NCI-H774 (cell line): ENCODE data around the gene TRIP10.
"Not testable (repeated sequence)": the region's sequence is repeated elsewhere in the genome, so short reads cannot be mapped to it uniquely, and the experiment has no call there.

Experiments
- DNase-seq: peaks from one replicate; lab custom pipeline; 2025; lab: John Stamatoyannopoulos, UW

The TRIP10 gene

DNA sequence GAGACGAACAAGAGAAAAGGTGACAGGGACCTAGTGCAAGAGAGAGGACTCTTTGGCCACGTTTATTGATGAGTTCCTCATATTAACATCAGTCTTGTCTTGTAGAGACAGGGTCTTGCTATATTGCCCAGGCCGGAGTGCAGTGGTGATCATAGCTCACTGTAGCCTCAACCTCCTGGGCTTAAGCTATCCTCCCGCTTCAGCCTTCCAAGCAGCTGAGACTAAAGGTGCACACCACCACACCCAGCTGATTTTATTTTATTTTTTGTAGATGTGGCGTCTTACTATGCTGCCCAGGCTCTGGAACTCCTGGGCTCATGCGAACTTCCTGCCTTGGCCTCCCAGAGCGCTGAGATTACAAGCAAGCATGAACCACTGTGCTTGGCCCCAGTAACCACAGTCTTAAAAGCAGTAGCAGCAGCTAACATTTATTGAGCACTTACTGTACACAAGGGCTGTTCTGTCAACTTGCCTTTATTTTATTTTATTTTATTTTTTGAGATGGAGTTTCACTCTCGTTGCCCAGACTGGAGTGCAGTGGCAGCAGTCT, 28.8 kb downstream of the TRIP10 start:
- no peak for DNase-seq

- DNase-seq, result no peak
Measured at GRCh38 chr19:6769006-6769619, 29.6 kb downstream of the TRIP10 start.

DNA sequence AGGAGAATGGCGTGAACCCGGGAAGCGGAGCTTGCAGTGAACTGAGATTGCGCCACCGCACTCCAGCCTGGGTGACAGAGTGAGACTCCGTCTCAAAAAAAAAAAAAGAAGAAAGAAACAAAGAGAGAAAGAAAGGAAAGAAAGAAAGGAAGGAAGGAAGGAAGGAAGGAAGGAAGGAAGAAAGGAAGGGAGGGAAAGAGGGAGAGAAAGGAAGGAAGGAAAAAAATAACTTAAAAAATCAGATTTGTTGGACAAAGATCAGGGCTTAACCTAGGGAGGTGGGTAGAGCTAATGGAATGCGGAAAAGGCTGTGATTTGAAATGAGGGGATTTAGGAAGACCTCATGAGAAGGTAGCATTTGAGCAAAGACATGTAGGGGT, 32.2 kb downstream of the TRIP10 start:
- DNase-seq, result not testable (repeated sequence)

GRCh38 chr19:6772028-6772865, 32.8 kb downstream of the TRIP10 start, which contains the start of gene VAV1:
Gene VAV1, plus strand, starts transcription at chr19:6772708. Its CDS starts 100 bp downstream, at chr19:6772808.
- peak; percentile 13 for DNase-seq

- no peak for DNase-seq
Measured at GRCh38 chr19:6772866-6773322, 33.4 kb downstream of the TRIP10 start.

GRCh38 chr19:6773323-6773931, 33.9 kb downstream of the TRIP10 start:
- DNase-seq, result no peak

DNA sequence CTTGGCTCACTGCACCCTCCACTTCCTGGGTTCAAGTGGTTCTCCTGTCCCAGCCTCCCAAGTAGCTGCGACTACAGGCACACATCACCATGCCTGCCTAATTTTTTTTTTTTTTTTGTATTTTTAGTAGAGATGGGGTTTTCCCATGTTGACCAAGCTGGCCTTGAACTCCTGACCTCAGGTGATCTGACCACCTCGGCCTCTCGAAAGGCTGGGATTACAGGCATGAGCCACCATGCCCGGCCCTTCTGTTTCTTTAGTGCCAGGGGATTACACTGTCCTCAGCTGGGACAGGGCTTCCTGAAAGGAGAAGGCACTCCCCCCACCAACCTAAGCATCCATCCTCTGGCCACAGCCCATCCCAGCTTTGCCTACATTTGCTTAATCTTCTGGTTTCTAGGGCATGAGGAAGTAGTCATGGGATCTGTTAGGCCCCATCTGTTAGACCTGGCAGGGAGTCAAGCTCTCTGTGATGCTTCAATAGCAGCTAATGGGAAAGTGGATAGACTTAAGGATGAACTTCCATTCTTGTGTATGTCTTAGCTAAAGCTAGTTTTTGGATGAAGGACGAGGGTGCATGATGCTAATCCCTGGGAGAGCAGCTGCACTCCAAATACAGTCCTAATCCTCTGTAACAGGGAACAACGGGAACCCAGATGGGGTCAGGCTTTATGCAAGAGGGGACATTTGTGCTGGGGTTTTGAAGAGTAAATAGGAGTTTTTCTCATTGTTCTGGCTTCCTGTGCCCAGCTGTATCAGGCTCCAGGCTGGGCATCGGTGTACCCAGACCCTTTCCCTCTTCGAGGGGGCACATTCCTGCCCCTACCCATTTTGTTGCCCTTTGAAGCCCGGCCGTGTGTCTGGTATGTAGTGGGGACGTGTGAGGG, 35.6 kb downstream of the TRIP10 start:
- DNase-seq, result no peak

DNA sequence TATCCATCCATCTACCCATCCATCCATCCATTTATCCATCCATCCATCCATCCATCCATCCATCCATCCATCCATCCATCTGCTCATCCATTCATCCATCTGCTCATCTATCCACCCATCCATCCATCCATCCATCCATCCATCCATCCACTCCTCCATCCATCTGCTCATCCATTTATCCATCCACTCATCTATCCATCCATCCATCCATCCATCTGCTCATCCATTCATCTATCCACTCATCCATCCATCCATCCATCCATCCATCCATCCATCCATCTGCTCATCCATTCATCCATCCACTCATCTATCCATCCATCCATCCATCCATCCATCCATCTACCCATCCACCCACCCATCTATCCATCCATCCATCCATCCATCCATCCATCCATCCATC, 36.6 kb downstream of the TRIP10 start:
- not testable (repeated sequence) for DNase-seq

GRCh38 chr19:6776999-6777398, 37.5 kb downstream of the TRIP10 start:
- DNase-seq, result no peak

DNA sequence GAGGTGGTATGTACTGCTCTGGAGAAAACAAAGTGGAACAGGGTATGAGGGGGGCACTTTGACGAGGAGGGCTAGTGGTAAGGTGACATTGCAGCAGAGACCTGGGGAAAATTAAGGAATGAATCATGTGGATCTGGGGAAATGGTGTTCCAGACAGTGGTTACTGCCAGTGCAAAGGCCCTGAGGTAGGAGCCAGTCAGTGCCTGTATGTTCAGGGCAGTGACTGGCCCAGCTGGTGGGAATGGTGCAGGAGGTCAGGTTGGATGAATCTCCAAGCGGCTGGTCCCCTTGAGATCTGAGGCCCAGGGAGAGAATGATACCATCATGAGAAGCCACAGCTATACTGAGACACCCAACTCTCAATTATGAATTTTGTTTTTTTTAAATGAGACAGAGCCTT, 38.0 kb downstream of the TRIP10 start:
- no peak for DNase-seq

DNA sequence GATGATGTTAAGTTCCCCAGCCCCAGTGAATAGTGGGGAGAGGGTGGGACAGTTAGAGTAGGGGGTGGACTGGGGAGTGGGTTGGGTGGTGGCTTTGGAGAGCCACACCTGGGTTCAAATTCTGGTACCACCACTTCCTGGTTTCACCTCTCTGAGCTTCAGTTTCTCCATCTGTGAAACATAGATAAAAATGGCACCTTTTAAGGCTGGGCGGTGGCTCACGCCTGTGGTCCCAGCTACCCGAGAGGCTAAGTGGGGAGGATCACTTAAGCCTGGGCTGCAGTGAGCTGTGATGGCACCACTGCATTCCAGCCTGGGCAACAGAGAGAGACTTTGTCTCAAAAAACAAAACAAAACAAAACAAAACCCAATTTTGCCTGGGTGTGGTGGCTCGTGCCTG, 38.9 kb downstream of the TRIP10 start:
- DNase-seq, result no peak

DNA sequence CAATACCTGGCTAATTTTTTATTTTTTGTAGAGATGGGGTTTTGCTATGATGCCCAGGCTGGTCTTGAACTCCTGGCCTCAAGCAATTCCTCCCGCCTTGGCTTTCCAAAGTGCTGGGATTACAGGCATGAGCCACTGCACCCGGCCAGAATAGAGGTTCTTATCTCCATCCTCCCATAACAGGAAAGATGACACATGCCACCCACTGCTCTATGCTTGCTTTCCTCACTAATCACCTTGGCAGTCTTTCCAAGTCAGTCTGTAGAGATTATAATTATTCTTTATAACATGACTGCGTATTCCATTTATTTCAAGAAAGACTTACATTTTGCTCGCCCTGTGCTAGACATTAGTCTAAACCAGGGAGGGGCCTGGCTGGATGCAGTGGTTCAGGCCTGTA, 39.7 kb downstream of the TRIP10 start:
- no peak for DNase-seq

- DNase-seq, result no peak
Measured at GRCh38 chr19:6787393-6787792, 47.9 kb downstream of the TRIP10 start.

- no peak for DNase-seq
Measured at GRCh38 chr19:6788896-6789295, 49.4 kb downstream of the TRIP10 start.

- no peak for DNase-seq
Measured at GRCh38 chr19:6790194-6791128, 51.0 kb downstream of the TRIP10 start.

DNA sequence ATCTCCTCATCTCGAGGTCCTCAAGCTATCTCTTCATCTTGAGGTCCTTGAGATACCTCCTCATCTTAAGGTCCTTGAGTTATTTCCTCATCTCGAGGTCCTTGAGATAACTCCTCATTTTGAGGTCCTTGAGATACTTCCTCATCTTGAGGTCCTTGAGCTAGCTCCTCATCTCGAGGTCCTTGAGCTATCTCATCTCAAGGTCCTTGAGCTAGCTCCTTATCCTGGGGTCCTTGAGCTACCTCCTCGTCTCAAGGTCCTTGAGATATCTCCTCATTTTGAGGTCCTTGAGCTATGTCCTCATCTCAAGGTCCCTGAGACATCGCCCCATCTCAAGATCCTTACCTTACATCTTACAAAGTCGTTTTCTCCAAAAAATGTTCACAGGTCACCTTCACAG, 51.8 kb downstream of the TRIP10 start:
- DNase-seq, result no peak

DNA sequence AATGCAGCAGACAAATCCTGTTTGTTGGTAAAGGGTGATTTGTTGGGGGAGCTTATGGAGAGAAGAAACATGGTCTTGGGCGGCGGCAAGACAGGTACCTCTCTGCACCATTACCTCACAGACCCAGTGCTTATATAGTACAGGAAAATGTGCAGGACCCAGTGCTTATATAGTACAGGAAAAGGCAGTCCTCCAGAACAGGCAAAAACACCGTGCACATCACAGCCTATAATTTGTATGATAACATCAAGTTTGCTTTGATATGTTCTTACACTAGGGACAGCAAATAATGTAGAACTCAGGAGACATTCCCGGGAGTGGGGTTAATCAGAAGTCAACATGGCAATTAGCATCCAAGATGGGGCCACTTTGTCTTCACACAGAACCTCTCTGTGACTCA, 53.9 kb downstream of the TRIP10 start:
- DNase-seq, result no peak

GRCh38 chr19:6793973-6794372, 54.5 kb downstream of the TRIP10 start:
- DNase-seq, result no peak

DNA sequence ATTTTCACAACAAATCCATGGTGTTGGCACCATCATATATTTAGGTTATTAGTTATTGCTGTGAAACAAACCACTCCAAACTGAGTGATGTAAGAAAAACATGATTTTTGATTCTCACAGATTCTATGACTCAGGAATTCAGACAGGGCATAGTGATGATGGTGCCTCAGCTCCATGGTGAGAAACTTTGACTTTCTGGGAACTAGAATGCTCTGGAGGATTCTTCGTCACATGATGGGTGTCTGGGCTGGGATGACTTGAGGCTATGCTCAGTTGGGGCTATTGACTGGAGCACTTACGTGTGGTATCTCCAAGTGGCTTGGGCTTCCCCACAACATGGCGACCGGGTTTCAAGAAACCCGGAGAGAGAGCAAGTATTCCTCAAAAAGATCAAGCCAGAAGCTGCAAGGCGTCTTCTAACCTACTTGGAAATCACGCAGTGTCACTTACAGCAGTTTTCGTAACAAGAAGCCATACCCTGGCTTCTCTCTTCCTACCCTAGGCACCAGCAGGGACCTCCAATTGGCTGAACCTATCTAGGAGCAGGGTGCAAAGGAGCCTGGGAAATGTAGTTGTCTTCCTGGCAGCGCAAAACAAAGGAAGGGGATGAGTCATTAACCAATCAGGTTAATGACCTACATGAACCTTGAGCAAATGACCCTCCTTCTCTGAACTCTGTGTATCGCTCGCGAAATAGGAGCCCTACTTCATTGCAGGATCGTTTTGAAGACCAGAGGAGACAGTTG, 55.4 kb downstream of the TRIP10 start:
- no peak for DNase-seq

DNA sequence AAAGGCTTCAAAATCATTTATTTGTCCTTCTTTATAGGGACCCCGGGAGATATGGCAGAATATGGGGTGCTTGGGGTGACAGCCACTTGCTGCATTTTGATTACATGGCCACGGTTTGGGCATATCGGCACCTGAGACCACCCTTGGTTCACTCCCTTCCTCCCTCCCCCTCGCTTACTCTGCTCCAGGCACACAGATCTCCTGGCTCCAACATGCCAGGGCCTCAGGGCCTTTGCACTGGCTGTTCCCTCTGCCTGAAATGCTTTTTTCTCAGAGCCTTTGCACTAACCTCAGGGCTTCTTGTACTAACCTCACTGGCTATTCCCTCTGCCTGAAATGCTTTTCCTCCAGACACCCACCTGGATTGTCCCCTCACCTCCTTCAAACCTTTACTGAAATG, 56.8 kb downstream of the TRIP10 start:
- DNase-seq, result no peak
